Spleen (tissue), 7 donors: ENCODE measurements around the gene TTC38.

Experiments
- POLR2A ChIP-seq, 3 donors: fragments of 450-650 bp; IDR thresholded peaks; one replicate each; pipeline ENCODE4 v1.5.1; 2017; ENCODE audit warnings: antibody characterized with exemption in 3 of 3, mild to moderate bottlenecking in 1 of 3
- TF ChIP-seq, protein P1 (sequence below), 11 experiments: fragments of 200-600 bp in 7 of 11; fragments of 450-650 bp in 4 of 11; sonication (generic) in 4 of 11; IDR thresholded peaks in 8 of 11; conservative IDR thresholded peaks in 3 of 11; 1 replicate in 7 of 11; 2 replicates in 4 of 11; pipeline versions ENCODE4 v1.4.0 to v1.8.0; 2016 to 2021; ENCODE audit warnings: antibody characterized with exemption in 11 of 11, inconsistent platforms in 4 of 11, mild to moderate bottlenecking in 1 of 11
- donor health status: DM: no; HTN: no; CAD: no; lungs with moderate emphysema.
- donor health status: DM: no; HTN: no; CAD: no.
- donor health status: DM: no; HTN: no; CAD: no.

DNA sequence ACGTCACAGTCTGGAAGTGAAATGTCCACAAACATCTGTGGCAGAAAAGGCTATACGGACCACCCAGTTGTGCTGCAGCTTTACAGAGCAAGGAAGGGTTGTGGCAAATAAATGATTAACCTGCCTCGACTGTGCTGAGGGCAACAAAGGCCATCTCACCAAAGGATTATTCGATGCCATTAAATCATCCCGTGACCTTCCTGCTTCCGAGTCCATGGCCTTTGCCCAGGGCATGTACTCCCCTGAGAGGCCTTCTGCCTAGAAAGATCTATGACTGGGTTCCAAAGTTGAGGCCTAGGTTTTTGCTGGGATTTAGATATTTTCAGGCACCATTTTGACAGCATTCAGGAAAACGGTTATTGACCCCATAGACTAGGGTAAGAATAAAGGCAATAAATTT is 26.9 kb upstream of the TTC38 start:
- TF ChIP-seq POLR2A (IDR thresholded peaks at IDR 0.05): no peak
- TF ChIP-seq, protein P1, sequence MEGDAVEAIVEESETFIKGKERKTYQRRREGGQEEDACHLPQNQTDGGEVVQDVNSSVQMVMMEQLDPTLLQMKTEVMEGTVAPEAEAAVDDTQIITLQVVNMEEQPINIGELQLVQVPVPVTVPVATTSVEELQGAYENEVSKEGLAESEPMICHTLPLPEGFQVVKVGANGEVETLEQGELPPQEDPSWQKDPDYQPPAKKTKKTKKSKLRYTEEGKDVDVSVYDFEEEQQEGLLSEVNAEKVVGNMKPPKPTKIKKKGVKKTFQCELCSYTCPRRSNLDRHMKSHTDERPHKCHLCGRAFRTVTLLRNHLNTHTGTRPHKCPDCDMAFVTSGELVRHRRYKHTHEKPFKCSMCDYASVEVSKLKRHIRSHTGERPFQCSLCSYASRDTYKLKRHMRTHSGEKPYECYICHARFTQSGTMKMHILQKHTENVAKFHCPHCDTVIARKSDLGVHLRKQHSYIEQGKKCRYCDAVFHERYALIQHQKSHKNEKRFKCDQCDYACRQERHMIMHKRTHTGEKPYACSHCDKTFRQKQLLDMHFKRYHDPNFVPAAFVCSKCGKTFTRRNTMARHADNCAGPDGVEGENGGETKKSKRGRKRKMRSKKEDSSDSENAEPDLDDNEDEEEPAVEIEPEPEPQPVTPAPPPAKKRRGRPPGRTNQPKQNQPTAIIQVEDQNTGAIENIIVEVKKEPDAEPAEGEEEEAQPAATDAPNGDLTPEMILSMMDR (IDR thresholded peaks at IDR 0.05 in 8 of 11, conservative IDR thresholded peaks at IDR 0.05 in 3 of 11): no peak
